Measurements from ENCODE around the gene LIN28A. TPM values are rescaled to one million over a fixed set of nuclear protein-coding genes. Genes with fewer than 3 reads are reported as not detected.

The LIN28A gene
- total RNA-seq, 1 experiment from 2014 or later = 0.15 TPM

DNA sequence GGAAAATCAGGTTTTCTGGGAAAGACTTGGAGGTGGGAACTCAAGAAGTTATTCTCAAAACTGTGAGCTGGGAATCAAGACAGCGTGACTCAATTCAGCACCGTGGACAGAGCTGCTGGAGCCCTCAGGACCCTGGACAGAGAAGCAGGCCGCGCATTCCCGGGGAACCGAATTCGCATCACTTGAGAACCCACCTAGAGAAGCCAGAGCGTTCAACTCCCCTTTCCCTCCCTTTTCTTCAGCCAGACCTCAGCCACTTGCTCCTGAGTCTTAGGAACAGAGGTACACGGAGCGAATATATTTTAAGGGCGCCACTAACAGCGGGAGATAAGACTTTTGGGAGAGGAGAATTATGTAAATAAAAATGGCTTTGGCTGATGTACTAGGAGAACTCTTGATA, 2.0 kb upstream of the LIN28A start:
- TF ChIP-seq, protein P1, sequence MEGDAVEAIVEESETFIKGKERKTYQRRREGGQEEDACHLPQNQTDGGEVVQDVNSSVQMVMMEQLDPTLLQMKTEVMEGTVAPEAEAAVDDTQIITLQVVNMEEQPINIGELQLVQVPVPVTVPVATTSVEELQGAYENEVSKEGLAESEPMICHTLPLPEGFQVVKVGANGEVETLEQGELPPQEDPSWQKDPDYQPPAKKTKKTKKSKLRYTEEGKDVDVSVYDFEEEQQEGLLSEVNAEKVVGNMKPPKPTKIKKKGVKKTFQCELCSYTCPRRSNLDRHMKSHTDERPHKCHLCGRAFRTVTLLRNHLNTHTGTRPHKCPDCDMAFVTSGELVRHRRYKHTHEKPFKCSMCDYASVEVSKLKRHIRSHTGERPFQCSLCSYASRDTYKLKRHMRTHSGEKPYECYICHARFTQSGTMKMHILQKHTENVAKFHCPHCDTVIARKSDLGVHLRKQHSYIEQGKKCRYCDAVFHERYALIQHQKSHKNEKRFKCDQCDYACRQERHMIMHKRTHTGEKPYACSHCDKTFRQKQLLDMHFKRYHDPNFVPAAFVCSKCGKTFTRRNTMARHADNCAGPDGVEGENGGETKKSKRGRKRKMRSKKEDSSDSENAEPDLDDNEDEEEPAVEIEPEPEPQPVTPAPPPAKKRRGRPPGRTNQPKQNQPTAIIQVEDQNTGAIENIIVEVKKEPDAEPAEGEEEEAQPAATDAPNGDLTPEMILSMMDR (conservative IDR thresholded peaks at IDR 0.05; ENCODE audit: low read depth, low read length) = no peak
- peak; percentile 43 for TF ChIP-seq EZH2 (IDR thresholded peaks at IDR 0.05; ENCODE audit: borderline replicate concordance, low read depth, low read length, poor library complexity, severe bottlenecking)
- H3K4me3 ChIP-seq (ENCODE audit: low read depth, low read length, poor library complexity, severe bottlenecking) = no peak overlapping the region
- no TSS peak for BruUV-seq (replicated peaks)

DNA sequence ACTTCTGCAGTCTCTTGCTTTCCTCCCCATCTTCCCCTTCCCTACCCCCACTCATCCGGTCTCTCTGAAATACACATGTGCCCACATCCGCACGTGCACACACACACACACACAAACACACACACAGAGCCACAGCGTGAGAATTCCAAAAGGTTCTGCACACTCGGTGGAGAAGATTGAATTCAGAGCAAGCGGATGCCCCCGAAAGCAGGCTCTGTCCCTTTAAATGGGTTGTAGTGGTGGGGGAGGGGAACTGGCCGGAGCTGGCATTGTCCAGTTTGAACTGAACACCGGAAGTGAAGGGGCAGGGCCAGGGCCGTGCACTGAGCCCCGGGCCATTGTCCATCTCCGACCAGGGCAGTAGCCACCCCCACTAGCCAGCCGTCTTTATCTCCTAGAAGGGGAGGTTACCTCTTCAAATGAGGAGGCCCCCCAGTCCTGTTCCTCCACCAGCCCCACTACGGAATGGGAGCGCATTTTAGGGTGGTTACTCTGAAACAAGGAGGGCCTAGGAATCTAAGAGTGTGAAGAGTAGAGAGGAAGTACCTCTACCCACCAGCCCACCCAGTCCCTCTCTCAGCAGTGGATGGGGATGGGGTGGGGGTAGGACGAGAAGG, 1.3 kb upstream of the LIN28A start:
- no TSS peak for BruUV-seq (replicated peaks)
- Histone ChIP-seq H3K27me3 (replicated peaks; ENCODE audit: insufficient read depth, low read depth, low read length, poor library complexity) (peaks cover 71% of the 10 kb centered on the region), H3K27ac (ENCODE audit: low read depth, low read length, poor library complexity, severe bottlenecking) (no peak overlapping the region), H3K4me1 (ENCODE audit: insufficient read depth, low read length, poor library complexity, severe bottlenecking) (no peaks in the 10 kb centered on the region), H3K9me3 (ENCODE audit: low read depth, low read length, poor library complexity, severe bottlenecking) (no peaks in the 10 kb centered on the region), H3K4me3 (ENCODE audit: low read depth, low read length, poor library complexity, severe bottlenecking) (no peak overlapping the region), H3K36me3 (ENCODE audit: insufficient read depth, low read length, poor library complexity, severe bottlenecking) (no peaks in the 10 kb centered on the region)
- DNase-seq (ENCODE audit: low spot score) = no peak
- no peak for TF ChIP-seq EZH2 (IDR thresholded peaks at IDR 0.05; ENCODE audit: borderline replicate concordance, low read depth, low read length, poor library complexity, severe bottlenecking)
- TF ChIP-seq, protein P1 (conservative IDR thresholded peaks at IDR 0.05; ENCODE audit: low read depth, low read length) = no peak
- ChIA-PET CTCF (no interaction called here), POLR2A (ENCODE audit: low non-redundant PET) (no interaction called here)
- intact Hi-C loops (cut with micrococcal nuclease; ENCODE audit: unreplicated experiment) = no loop called here

More for the DNA sequence above, 2.0 kb upstream of the LIN28A start:
- no peaks in the 10 kb centered on the region for H3K9me3 ChIP-seq (ENCODE audit: low read depth, low read length, poor library complexity, severe bottlenecking)
- POLR2A ChIA-PET (ENCODE audit: low non-redundant PET) = no interaction called here
- H3K36me3 ChIP-seq (ENCODE audit: insufficient read depth, low read length, poor library complexity, severe bottlenecking) = no peaks in the 10 kb centered on the region
- H3K4me1 ChIP-seq (ENCODE audit: insufficient read depth, low read length, poor library complexity, severe bottlenecking) = no peaks in the 10 kb centered on the region
- CTCF ChIA-PET = no interaction called here
- H3K27me3 ChIP-seq (replicated peaks; ENCODE audit: insufficient read depth, low read depth, low read length, poor library complexity) = peaks cover 71% of the 10 kb centered on the region
- intact Hi-C loops (cut with micrococcal nuclease; ENCODE audit: unreplicated experiment) = no loop called here
- peak; percentile 76 for DNase-seq (ENCODE audit: low spot score)
- H3K27ac ChIP-seq (ENCODE audit: low read depth, low read length, poor library complexity, severe bottlenecking) = no peak overlapping the region

DNA sequence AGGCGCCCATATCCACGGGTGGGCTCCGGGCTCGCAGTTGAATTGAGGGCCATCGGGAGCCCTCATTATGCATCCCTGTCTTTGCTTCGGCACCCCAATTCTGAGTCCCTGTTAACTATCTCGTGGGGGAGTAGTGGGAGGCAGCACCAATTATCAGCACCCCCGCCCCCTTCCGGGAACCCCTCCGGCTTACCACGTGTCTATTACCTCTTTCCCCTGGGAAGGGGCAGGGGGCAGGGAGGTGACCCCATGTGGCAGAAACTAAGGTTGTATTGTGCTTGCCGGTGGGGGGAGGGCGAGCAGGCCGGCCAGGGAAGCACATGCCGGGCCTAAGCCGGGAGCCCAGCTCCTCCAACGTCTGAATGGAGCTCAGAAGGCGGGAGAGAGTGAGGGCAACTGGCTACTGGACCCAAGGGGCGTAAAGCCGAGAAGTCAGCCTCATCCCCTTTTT, 1.0 kb downstream of the LIN28A start:
- TF ChIP-seq EZH2 (IDR thresholded peaks at IDR 0.05; ENCODE audit: borderline replicate concordance, low read depth, low read length, poor library complexity, severe bottlenecking) = no peak
- TF ChIP-seq, protein P1 (conservative IDR thresholded peaks at IDR 0.05; ENCODE audit: low read depth, low read length) = no peak
- H3K36me3 ChIP-seq (ENCODE audit: insufficient read depth, low read length, poor library complexity, severe bottlenecking) = no peaks in the 10 kb centered on the region
- intact Hi-C loops (cut with micrococcal nuclease; ENCODE audit: unreplicated experiment) = no loop called here
- BruUV-seq (replicated peaks) = no TSS peak
- H3K27ac ChIP-seq (ENCODE audit: low read depth, low read length, poor library complexity, severe bottlenecking) = no peak overlapping the region
- no peak for DNase-seq (ENCODE audit: low spot score)
- ChIA-PET CTCF (interaction anchor here (1.5 kb wide), 1 partner anchor 8 kb away, joined by 8 read pairs; no protein-coding TSS in a partner anchor), POLR2A (ENCODE audit: low non-redundant PET) (no interaction called here)
- no peak overlapping the region for H3K4me3 ChIP-seq (ENCODE audit: low read depth, low read length, poor library complexity, severe bottlenecking)
- peaks cover 75% of the 10 kb centered on the region for H3K27me3 ChIP-seq (replicated peaks; ENCODE audit: insufficient read depth, low read depth, low read length, poor library complexity)
- no peaks in the 10 kb centered on the region for H3K4me1 ChIP-seq (ENCODE audit: insufficient read depth, low read length, poor library complexity, severe bottlenecking)
- no peaks in the 10 kb centered on the region for H3K9me3 ChIP-seq (ENCODE audit: low read depth, low read length, poor library complexity, severe bottlenecking)
